ENCODE measurements around the gene RPS18.

DNA sequence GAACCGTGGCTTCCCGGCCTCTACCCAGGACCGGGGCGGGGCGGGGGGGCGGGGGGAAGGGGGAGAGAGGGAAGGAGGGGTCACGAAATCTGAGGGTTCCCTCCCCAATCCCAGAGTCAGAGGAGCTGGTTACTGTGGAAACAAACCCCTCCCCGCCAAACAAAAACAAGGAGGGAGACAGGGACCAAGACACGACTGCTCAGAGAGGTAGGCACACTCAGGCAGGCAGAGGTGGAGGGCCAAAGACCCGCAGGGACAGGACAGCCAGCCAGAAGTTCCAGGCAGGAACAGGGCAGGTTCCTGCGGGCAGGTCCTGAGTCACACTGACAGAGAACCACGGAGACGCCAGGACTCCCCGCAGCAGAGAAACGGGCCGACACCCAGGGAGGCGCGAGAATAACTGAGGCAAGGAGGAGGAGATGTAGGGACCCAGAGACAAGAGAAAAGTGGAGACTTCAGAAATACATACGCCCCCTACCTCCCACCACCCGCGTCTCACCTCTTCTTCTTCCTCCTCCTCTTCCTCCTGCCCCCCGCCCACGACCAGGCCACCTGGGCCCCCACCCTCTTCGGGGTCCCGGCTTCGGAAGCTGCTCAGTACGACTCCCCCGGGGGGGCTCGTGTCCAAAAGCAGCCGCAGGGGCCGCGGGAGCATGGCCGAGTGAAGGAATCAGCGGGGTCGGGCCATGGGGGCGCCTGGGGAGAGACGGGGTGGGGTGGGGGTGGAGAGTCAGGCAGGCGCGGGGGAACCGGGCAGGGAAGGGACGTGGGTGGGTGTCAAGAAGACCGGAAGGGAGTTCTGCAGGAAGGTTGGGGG, 26.3 kb downstream of the RPS18 start:
- TF ChIP-seq, protein P1, sequence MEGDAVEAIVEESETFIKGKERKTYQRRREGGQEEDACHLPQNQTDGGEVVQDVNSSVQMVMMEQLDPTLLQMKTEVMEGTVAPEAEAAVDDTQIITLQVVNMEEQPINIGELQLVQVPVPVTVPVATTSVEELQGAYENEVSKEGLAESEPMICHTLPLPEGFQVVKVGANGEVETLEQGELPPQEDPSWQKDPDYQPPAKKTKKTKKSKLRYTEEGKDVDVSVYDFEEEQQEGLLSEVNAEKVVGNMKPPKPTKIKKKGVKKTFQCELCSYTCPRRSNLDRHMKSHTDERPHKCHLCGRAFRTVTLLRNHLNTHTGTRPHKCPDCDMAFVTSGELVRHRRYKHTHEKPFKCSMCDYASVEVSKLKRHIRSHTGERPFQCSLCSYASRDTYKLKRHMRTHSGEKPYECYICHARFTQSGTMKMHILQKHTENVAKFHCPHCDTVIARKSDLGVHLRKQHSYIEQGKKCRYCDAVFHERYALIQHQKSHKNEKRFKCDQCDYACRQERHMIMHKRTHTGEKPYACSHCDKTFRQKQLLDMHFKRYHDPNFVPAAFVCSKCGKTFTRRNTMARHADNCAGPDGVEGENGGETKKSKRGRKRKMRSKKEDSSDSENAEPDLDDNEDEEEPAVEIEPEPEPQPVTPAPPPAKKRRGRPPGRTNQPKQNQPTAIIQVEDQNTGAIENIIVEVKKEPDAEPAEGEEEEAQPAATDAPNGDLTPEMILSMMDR (IDR thresholded peaks at IDR 0.05): no peak
- TF ChIP-seq POLR2AphosphoS5 (IDR thresholded peaks at IDR 0.05): peak; percentile 42 to 76 (median 59)
